IPS DF 4.7 (cell line): ENCODE results near the gene PRRC2A.

Experiments used
- DNase-seq: peaks from one replicate; pipeline ENCODE4 v3.0.0-alpha.2; 2013; ENCODE audit warnings: low spot score; ENCODE audit errors: extremely low read depth

PRRC2A gene

GRCh38 chr6:31665501-31666336 lies 45.2 kb downstream of the PRRC2A start, which contains the start of gene CSNK2B:
Gene CSNK2B (plus strand): TSS chr6:31666080. CDS start chr6:31666832, 752 bp downstream.
- DNase-seq = no peak

GRCh38 chr6:31666337-31666965 lies 45.9 kb downstream of the PRRC2A start:
- DNase-seq = no peak

GRCh38 chr6:31669676-31670075 lies 49.2 kb downstream of the PRRC2A start, which contains the start of gene LY6G5B:
Gene LY6G5B (plus strand): TSS chr6:31669976. CDS start chr6:31670951, 975 bp downstream.
- no peak for DNase-seq

- no peak for DNase-seq
Observed at GRCh38 chr6:31676322-31676903, 55.9 kb downstream of the PRRC2A start.

GRCh38 chr6:31676904-31677303 lies 56.4 kb downstream of the PRRC2A start:
- no peak for DNase-seq

GRCh38 chr6:31677955-31678354 lies 57.4 kb downstream of the PRRC2A start:
- DNase-seq = no peak

- DNase-seq = no peak
Observed at GRCh38 chr6:31680226-31681134, 60.0 kb downstream of the PRRC2A start, which contains the start of gene LY6G5C. Gene LY6G5C (minus strand): TSS chr6:31681067. CDS start chr6:31680373, 694 bp downstream.

GRCh38 chr6:31681135-31681671 lies 60.7 kb downstream of the PRRC2A start:
- DNase-seq = no peak

- no peak for DNase-seq
Observed at GRCh38 chr6:31683591-31683990, 63.1 kb downstream of the PRRC2A start.

- no peak for DNase-seq
Observed at GRCh38 chr6:31686483-31686882, 66.0 kb downstream of the PRRC2A start.

- DNase-seq = no peak
Observed at GRCh38 chr6:31687321-31687720, 66.8 kb downstream of the PRRC2A start.
